NB4 (cell line): ENCODE data around the gene CFAP97D1.

ENCODE experiments used
- CTCF ChIP-seq: IDR thresholded peaks from one replicate; pipeline ENCODE4 v1.5.1; 2012; ENCODE audit warnings: low read depth, low read length
- MAX ChIP-seq: IDR thresholded peaks from 2 replicates; pipeline ENCODE4 v1.6.1; 2011; ENCODE audit warnings: low read depth, low read length

- TF ChIP-seq CTCF (no peak), MAX (no peak)
These were observed 45.3 kb downstream of the CFAP97D1 start for GRCh38 chr17:43825567-43825966.
